Cardiac fibroblast (primary cell): Measurements from ENCODE around the gene APBA1.

ENCODE experiments used
- DNase-seq, 2 donors: peaks; one replicate each; pipeline versions ENCODE4 v3.0.0 to v3.0.0-alpha.2; 2010; ENCODE audit warnings: low read depth in 2 of 2
- H3K4me3 ChIP-seq, 2 donors: replicated peaks in 1 of 2; 1 replicate in 1 of 2; 2 replicates in 1 of 2; pipeline ENCODE4 v1.5.1; 2011; ENCODE audit warnings: low read depth in 2 of 2, low read length in 2 of 2, mild to moderate bottlenecking in 2 of 2, moderate library complexity in 1 of 2
- CTCF ChIP-seq: IDR thresholded peaks from one replicate; pipeline ENCODE4 v1.5.1; 2011; ENCODE audit warnings: low read depth, mild to moderate bottlenecking, low read length, inconsistent platforms

The APBA1 gene

GRCh38 chr9:69632768-69633167, 39.4 kb downstream of the APBA1 start:
- TF ChIP-seq CTCF, result no peak
- no peak for DNase-seq
- H3K4me3 ChIP-seq, result no peak overlapping the region

GRCh38 chr9:69627281-69627680, 44.9 kb downstream of the APBA1 start:
- TF ChIP-seq CTCF, result no peak
- H3K4me3 ChIP-seq, result no peak overlapping the region
- no peak for DNase-seq

GRCh38 chr9:69623276-69623675, 48.9 kb downstream of the APBA1 start:
- no peak for TF ChIP-seq CTCF
- no peak overlapping the region for H3K4me3 ChIP-seq
- peak in 1 of 2 donors; percentile 23 for DNase-seq

- DNase-seq, result peak; percentile 33 to 90
- H3K4me3 ChIP-seq, result no peak overlapping the region
- TF ChIP-seq CTCF, result no peak
Observed at GRCh38 chr9:69622676-69623075, 49.5 kb downstream of the APBA1 start.

- H3K4me3 ChIP-seq, result no peak overlapping the region
- DNase-seq, result no peak
- TF ChIP-seq CTCF, result no peak
Observed at GRCh38 chr9:69621730-69622460, 50.3 kb downstream of the APBA1 start.

GRCh38 chr9:69620731-69621130, 51.4 kb downstream of the APBA1 start:
- no peak for DNase-seq
- no peak overlapping the region for H3K4me3 ChIP-seq
- TF ChIP-seq CTCF, result no peak

- H3K4me3 ChIP-seq, result no peak overlapping the region
- no peak for DNase-seq
- TF ChIP-seq CTCF, result no peak
Observed at GRCh38 chr9:69619233-69619632, 52.9 kb downstream of the APBA1 start.
